GM21737 (cell line): ENCODE results near the gene AKNAD1.
"Not testable (repeated sequence)": the region's sequence is repeated elsewhere in the genome, so short reads cannot be mapped to it uniquely, and the experiment has no call there.

Source experiments
- ATAC-seq: cut with Tn5 transposase; IDR thresholded peaks from one replicate; pipeline ENCODE4 v1.9.1; 2021; ENCODE audit warnings: mild to moderate bottlenecking, moderate library complexity; ENCODE audit not compliant: unreplicated experiment

AKNAD1 gene

DNA sequence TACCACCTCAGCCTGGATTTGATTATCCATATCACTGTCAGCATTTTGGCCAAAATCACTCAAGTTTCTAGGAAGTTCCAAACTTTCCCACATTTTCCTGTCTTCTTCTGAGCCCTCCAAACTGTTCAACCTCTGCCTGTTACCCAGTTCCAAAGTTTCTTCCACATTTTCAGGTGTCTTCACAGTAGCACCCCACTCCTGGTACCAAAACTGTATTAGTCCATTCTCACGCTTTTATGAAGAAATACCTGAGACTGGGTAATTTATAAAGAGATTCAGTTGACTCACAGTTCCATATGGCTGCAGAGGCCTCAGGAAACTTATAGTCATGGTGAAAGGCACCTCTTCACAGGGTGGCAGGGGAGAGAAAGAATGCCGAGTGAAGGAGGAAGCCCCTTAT, 71.0 kb downstream of the AKNAD1 start:
- ATAC-seq, result no peak

DNA sequence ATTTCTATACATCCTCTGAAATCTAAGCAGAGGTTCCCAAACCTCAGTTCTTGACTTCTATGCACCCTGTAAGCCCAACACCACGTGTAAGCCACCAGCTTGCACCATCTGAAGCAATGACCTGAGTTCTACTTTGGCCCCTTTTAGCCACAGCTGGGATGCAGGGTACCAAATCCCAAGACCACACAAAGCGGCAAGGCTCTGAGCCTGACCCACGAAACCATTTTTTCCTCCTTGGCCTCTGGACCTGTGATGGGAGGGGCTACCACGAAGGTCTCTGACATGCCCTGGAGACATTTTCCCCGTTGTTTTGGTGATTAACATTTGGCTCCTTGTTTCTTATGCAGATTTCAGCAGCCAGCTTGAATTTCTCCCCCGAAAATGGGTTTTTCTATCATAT, 71.6 kb downstream of the AKNAD1 start:
- no peak for ATAC-seq

DNA sequence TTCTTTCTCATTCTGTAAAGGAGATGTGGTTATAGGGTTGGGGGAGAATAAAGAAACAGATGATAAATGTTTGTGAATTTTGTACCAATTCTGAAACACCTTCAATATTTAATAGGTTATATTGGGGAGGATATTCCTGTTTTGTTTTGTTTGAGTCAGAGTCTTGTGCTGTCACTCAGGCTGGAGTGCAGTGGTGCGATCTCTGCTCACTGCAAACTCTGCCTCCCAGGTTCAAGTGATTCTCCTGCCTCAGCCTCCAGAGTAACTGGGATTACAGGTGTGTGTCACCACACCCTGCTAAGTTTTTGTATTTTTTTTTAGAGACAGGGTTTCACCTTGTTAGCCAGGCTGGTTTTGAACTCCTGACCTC, 75.3 kb downstream of the AKNAD1 start:
- not testable (repeated sequence) for ATAC-seq

DNA sequence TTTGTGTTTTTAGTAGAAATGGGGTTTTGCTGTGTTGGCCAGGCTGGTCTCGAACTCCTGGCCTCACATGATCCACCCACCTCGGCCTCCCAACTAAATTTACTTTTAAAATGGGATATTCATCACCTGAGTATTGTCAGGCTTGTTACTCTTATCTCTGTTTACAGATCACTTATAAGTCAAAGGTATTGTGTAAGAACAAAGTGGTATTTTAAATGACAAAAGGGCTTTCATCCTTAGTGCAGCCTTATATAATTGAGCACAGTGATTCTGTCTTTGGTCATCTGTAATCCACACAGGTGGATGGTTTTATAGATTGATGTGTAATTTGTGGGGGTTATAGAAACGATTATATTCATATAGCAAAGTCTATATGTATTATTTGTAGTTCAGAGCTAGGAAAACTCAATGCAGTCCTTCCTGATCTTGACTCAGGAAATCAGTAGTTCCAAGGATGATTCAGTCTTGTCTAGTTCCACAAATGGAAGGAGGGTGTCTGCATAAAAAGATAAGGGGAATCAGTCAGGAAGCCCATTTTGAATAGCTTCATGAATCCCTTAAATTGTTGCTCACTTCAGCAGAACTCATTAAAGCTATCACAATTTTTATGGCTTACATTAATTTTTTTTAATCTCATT, 75.8 kb downstream of the AKNAD1 start:
- ATAC-seq, result no peak

DNA sequence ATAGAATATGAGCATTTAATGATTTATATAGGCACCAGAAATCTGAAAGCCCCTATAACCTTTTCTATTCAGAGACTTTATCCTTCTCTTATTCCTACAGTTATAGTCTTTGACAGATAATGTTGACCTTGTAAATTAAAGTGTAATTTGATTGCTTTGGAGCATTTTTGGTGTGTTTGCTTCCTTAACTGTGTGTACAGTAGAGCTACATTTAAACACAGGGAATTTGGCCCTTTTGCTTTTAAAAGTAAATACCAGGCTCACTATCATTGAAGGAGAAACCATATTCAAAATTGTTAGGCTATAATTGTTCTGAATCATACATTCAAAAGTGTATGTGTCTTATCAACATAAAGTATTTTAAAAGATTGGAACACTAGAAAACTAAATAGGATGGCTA, 77.4 kb downstream of the AKNAD1 start:
- ATAC-seq, result no peak

DNA sequence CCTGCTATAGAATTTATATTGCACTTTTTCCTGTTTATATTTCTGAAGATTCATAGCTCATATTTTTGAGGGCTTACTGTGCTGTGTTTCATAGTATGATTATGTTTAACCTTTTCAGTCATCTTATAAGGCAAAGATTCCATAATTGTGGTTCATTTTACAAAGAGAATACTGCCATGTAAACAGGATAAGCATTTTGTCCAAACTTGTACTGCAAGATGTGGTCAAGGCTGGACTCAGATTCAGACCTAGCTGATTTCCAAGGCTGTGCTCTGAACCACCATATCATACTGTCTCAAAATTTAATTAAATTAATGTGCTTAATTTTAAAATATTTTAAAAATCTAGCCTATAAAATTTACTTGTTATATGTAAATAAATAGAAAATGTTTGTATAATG, 79.1 kb downstream of the AKNAD1 start:
- no peak for ATAC-seq

DNA sequence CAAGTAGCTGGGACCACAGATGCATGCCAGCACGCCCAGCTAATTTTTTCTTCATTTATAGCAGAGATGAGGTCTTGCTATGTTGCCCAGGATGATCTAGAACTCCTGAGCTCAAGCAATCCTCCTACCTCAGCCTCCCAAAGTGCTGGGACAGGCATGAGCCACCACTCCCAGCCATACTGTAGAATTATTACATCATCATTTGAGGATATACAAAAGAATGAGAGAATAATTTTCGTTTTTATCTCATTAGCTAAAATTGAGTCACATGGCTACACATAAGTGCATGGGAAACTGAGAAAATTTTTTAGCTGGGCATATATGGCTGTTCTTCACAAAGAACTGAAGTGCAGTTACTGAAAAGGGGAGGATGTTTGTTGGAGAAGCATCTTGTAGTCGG, 89.2 kb downstream of the AKNAD1 start:
- ATAC-seq, result no peak

DNA sequence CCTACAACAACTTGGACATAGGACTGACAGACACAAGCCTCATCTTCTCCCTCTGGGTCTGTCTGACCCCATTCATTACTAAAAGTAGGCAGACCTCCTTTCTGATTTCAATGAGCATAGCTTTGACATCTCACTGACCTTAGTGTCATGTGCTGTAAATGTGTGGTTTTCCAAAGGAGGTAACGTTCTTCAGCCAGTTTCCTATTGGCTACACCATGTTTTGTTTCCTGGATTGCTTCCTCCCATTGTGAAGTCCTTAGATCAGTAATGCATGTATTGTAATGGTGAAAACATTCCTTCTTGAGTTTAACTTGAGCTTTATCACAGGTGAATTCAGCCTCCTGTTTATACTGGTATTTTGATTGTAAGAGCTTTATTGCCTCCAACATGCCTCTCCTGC, 89.8 kb downstream of the AKNAD1 start:
- no peak for ATAC-seq
